Gastroesophageal sphincter (tissue), 3 donors: ENCODE results near the gene PHAF1.
A peak's percentile ranks its signal among the peaks of the same experiment; 100 is the strongest.

ENCODE experiments used
- CTCF ChIP-seq, 4 experiments: fragments of 200-600 bp in 2 of 4; fragments of 450-650 bp in 2 of 4; sonication (generic) in 1 of 4; IDR thresholded peaks; one replicate each; pipeline ENCODE4 v1.5.1; 2017 to 2019; ENCODE audit warnings: antibody characterized with exemption in 4 of 4, mild to moderate bottlenecking in 2 of 4, moderate library complexity in 2 of 4
- POLR2AphosphoS5 ChIP-seq: sonication (generic); formaldehyde crosslinking; IDR thresholded peaks from one replicate; pipeline ENCODE4 v1.6.1; 2017; ENCODE audit warnings: antibody characterized with exemption

GRCh38 chr16:67173808-67174705, 64.3 kb downstream of the PHAF1 start:
- TF ChIP-seq CTCF (IDR thresholded peaks at IDR 0.05) = peak in 3 of 4 experiments; percentile 36 to 65 (median 38)
- peak; percentile 89 for TF ChIP-seq POLR2AphosphoS5
